Lung (tissue), 12 donors: ENCODE measurements around the gene NOL8. TPM values are rescaled to one million over a fixed set of nuclear protein-coding genes. Genes with fewer than 3 reads are reported as not detected.

Source experiments
- ATAC-seq: fragments of 200-7000 bp; cut with Tn5 transposase; one replicate; pipeline ENCODE4 v1.9.1; 2020; ENCODE audit warnings: moderate number of reproducible peaks; ENCODE audit not compliant: insufficient read depth, low FRiP score
- DNase-seq, 3 donors: peaks; one replicate each; pipeline ENCODE4 v3.0.0-alpha.2; 2013 to 2017
- H3K27ac ChIP-seq, 2 donors: one replicate each; pipeline ENCODE4 v1.5.1; 2013; ENCODE audit warnings: mild to moderate bottlenecking in 2 of 2, moderate library complexity in 2 of 2, control low read depth in 1 of 2, inconsistent platforms in 1 of 2, low read depth in 1 of 2, low read length in 1 of 2
- H3K27me3 ChIP-seq, 3 donors: one replicate each; pipeline ENCODE4 v1.5.1; 2013; ENCODE audit warnings: low read length in 2 of 3; ENCODE audit not compliant: control insufficient read depth in 3 of 3, insufficient read depth in 3 of 3
- H3K36me3 ChIP-seq, 4 donors: one replicate each; pipeline ENCODE4 v1.5.1; 2013; ENCODE audit warnings: low read length in 4 of 4, mild to moderate bottlenecking in 1 of 4, moderate library complexity in 1 of 4; ENCODE audit not compliant: control insufficient read depth in 4 of 4, insufficient read depth in 4 of 4
- H3K4me1 ChIP-seq, 5 donors: one replicate each; pipeline ENCODE4 v1.5.1; 2013; ENCODE audit warnings: low read length in 5 of 5, mild to moderate bottlenecking in 2 of 5, moderate library complexity in 1 of 5; ENCODE audit not compliant: control insufficient read depth in 5 of 5, insufficient read depth in 5 of 5
- H3K4me3 ChIP-seq: one replicate; pipeline ENCODE4 v1.5.1; 2013; ENCODE audit warnings: mild to moderate bottlenecking, control low read depth, moderate library complexity
- H3K9ac ChIP-seq, 2 donors: one replicate each; pipeline ENCODE4 v1.5.1; 2013; ENCODE audit warnings: low read length in 2 of 2, control low read depth in 1 of 2; ENCODE audit not compliant: insufficient read depth in 1 of 2
- H3K9me3 ChIP-seq, 4 donors: one replicate each; pipeline ENCODE4 v1.5.1; 2013; ENCODE audit warnings: low read length in 3 of 4, mild to moderate bottlenecking in 1 of 4, moderate library complexity in 1 of 4; ENCODE audit not compliant: control insufficient read depth in 4 of 4, insufficient read depth in 3 of 4
- WGBS, 2 donors: extraction: QIAGEN DNeasy Blood & Tissue Kit; methylation state at CpG; one replicate each; pipeline ENCODE4 v1.1.7; 2013; 5-methylcytosine and 5-hydroxymethylcytosine counted together
- polyA plus RNA-seq, 2 donors: library from polyadenylated mRNA; stranded (reverse); fragments of 200-250 nt; gene quantifications; one replicate each; pipeline ENCODE4 v1.2.1, GENCODE V29; 2013
- total RNA-seq, 2 donors: library from RNA; depleted of rRNA in 1 of 2; stranded (reverse); fragments of >200 nt in 1 of 2; gene quantifications; one replicate each; pipeline ENCODE4 v1.2.1, GENCODE V29; 2014 to 2021
- TF ChIP-seq, protein P1 (sequence below): IDR thresholded peaks from 2 replicates; pipeline ENCODE4 v1.5.1; 2012; ENCODE audit warnings: mild to moderate bottlenecking; ENCODE audit errors: control extremely low read depth, extremely low read depth
- donor health status: control.
- donor health status: control.
- donor health status: Bipolar disorder and iron deficiency.
- donor health status: healthy.
- donor health status: DM: yes; HTN: yes; CAD: no.

Gene NOL8
- total and polyA plus RNA-seq, 4 donors, result 14.1 to 42.0 (median 26.3) TPM

DNA sequence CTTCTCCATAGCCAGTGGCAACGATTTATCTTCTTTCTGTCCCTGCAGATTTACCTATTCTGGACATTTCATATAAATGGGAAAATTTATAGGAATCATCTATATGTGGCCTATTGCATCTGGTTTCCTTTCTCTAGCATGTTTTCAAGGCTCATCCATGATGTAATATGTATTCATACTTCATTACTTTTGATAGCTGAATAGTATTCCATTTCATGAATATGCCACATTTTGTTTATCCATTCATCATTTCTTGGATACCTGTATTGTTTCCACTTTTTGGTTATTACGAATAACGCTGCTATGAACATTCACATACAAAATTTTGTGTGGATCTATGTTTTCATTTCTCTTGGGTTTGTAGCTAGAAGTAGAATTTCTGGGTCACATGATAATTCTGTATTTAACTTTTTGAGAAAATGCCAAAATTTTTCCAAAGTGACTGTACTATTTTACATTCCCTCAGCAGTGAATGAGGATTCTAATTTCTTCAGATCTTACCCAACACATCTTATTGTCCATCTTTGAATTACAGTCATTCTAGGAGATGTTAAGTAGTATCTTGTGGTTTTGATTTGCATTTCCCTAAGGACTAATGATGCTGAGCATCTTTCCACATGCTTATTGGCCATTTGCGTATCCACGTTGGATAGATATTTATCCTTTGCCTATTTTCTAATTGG is 35.3 kb downstream of the NOL8 start:
- no peak for DNase-seq
- H3K27ac ChIP-seq, result no peak overlapping the region

DNA sequence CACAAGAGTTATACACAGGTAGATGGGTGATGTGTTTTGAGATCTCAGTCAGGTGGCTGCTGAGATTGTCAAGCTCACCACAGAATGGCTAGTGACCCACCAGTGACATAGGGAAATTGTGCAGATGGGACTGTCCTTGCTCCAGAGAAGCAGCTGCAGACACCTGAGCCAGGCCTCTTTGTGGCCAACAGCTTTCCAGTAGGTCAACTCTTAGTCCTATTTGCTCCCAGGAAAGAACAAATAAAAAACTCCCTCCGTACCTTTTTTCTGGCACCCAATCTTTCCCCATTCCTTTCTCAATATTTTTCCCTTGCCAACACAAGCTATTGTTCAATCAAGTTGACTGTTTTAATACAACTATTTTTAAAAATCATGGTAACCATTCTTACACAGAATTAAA is 45.8 kb downstream of the NOL8 start:
- no peak overlapping the region for H3K27ac ChIP-seq
- H3K4me1 ChIP-seq, result no peaks in the 10 kb centered on the region
- no peak for ATAC-seq
- 94 to 97% methylated on average over 1 of the region's 1 CpG for WGBS, 2 donors
- no peaks in the 10 kb centered on the region for H3K27me3 ChIP-seq
- no peak overlapping the region for H3K4me3 ChIP-seq
- no peak for DNase-seq
- H3K9me3 ChIP-seq, result no peaks in the 10 kb centered on the region
- TF ChIP-seq, protein P1, sequence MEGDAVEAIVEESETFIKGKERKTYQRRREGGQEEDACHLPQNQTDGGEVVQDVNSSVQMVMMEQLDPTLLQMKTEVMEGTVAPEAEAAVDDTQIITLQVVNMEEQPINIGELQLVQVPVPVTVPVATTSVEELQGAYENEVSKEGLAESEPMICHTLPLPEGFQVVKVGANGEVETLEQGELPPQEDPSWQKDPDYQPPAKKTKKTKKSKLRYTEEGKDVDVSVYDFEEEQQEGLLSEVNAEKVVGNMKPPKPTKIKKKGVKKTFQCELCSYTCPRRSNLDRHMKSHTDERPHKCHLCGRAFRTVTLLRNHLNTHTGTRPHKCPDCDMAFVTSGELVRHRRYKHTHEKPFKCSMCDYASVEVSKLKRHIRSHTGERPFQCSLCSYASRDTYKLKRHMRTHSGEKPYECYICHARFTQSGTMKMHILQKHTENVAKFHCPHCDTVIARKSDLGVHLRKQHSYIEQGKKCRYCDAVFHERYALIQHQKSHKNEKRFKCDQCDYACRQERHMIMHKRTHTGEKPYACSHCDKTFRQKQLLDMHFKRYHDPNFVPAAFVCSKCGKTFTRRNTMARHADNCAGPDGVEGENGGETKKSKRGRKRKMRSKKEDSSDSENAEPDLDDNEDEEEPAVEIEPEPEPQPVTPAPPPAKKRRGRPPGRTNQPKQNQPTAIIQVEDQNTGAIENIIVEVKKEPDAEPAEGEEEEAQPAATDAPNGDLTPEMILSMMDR, result no peak
- peaks cover 34 to 57% (median 41%) of the 10 kb centered on the region in 4 donors for H3K36me3 ChIP-seq
- H3K9ac ChIP-seq, result no peak overlapping the region

More for the DNA sequence above, 35.3 kb downstream of the NOL8 start:
- H3K9me3 ChIP-seq, result no peaks in the 10 kb centered on the region
- H3K4me3 ChIP-seq, result no peak overlapping the region
- no peaks in the 10 kb centered on the region for H3K27me3 ChIP-seq
- no peak overlapping the region for H3K9ac ChIP-seq
- ATAC-seq, result no peak
- 85 to 95% methylated on average over 5 of the region's 5 CpGs for WGBS, 2 donors
- TF ChIP-seq, protein P1, result no peak
- H3K4me1 ChIP-seq, result peaks cover 6 to 20% (median 10%) of the 10 kb centered on the region in 5 donors
- peaks cover 0 to 23% (median 6%) of the 10 kb centered on the region in 4 donors for H3K36me3 ChIP-seq

DNA sequence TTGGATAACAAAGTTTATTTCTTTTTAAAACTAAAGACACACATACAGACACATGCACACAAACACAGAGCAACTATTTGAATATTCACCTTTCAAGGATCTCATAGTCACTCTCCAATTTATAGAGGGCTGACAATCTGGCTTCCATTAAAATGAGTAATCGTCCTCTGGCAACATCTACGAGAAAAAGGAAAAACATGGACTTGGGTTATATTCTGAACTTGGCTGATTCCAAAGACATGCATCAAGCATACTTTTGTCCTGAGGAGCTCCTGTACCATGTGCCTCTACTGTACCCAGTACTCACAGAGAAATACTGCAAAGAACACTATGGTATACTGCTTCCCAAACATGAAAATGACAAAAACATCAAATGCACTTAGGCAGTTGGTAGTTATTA is 47.0 kb downstream of the NOL8 start:
- H3K9ac ChIP-seq, result no peak overlapping the region
- H3K27me3 ChIP-seq, result no peaks in the 10 kb centered on the region
- H3K4me1 ChIP-seq, result no peaks in the 10 kb centered on the region
- H3K9me3 ChIP-seq, result no peaks in the 10 kb centered on the region
- ATAC-seq, result no peak
- DNase-seq, result no peak
- WGBS, 2 donors, result 90 to 91% methylated on average over 2 of the region's 2 CpGs
- H3K36me3 ChIP-seq, result peaks cover 39 to 60% (median 49%) of the 10 kb centered on the region in 4 donors
- TF ChIP-seq, protein P1, result no peak
- H3K4me3 ChIP-seq, result no peak overlapping the region
- H3K27ac ChIP-seq, result no peak overlapping the region
